Fibroblast of lung (primary cell): ENCODE results near the gene CAPN15. TPM values are rescaled to one million over a fixed set of nuclear protein-coding genes. Genes with fewer than 3 reads are reported as not detected.

Experiments
- DNase-seq, 2 donors: peaks; one replicate each; pipeline versions ENCODE4 v3.0.0 to v3.0.0-alpha.2; 2010; ENCODE audit warnings: low read depth in 2 of 2
- H2AFZ ChIP-seq: 2 replicates; pipeline ENCODE4 v1.5.1; 2012; ENCODE audit warnings: low read length, control low read depth, inconsistent platforms
- H3K27ac ChIP-seq: 2 replicates; pipeline ENCODE4 v1.5.1; 2011; ENCODE audit warnings: low read length, control low read depth; ENCODE audit not compliant: insufficient read depth
- H3K27me3 ChIP-seq: 2 replicates; pipeline ENCODE4 v1.5.1; 2011; ENCODE audit warnings: mild to moderate bottlenecking, low read length; ENCODE audit not compliant: control insufficient read depth, insufficient read depth
- H3K36me3 ChIP-seq: 2 replicates; pipeline ENCODE4 v1.5.1; 2011; ENCODE audit warnings: low read length; ENCODE audit not compliant: control insufficient read depth, insufficient read depth
- H3K4me1 ChIP-seq: 2 replicates; pipeline ENCODE4 v1.5.1; 2011; ENCODE audit warnings: low read length; ENCODE audit not compliant: control insufficient read depth, insufficient read depth; ENCODE audit errors: extremely low read depth
- H3K4me2 ChIP-seq: 2 replicates; pipeline ENCODE4 v1.5.1; 2011; ENCODE audit warnings: low read length, control low read depth; ENCODE audit not compliant: insufficient read depth; ENCODE audit errors: extremely low read depth
- H3K4me3 ChIP-seq, 4 experiments: fragments of 200-600 bp in 1 of 4; sonication (generic) in 1 of 4; replicated peaks in 1 of 4; 2 replicates each; pipeline ENCODE4 v1.5.1; 2011 to 2016; ENCODE audit warnings: low read length in 4 of 4, low read depth in 3 of 4, mild to moderate bottlenecking in 3 of 4, control low read depth in 2 of 4, inconsistent platforms in 1 of 4, mixed read lengths in 1 of 4; ENCODE audit not compliant: insufficient read depth in 1 of 4; ENCODE audit errors: control extremely low read depth in 1 of 4
- H3K79me2 ChIP-seq: 2 replicates; pipeline ENCODE4 v1.5.1; 2012; ENCODE audit warnings: mild to moderate bottlenecking, low read length, inconsistent platforms; ENCODE audit not compliant: control insufficient read depth, insufficient read depth
- H3K9ac ChIP-seq: 2 replicates; pipeline ENCODE4 v1.5.1; 2011; ENCODE audit warnings: mild to moderate bottlenecking, low read length, control low read depth; ENCODE audit not compliant: insufficient read depth
- H3K9me3 ChIP-seq: 2 replicates; pipeline ENCODE4 v1.5.1; 2012; ENCODE audit warnings: low read depth, low read length; ENCODE audit not compliant: control insufficient read depth, insufficient read depth
- H4K20me1 ChIP-seq: 2 replicates; pipeline ENCODE4 v1.5.1; 2011; ENCODE audit warnings: low read length; ENCODE audit not compliant: control insufficient read depth, insufficient read depth; ENCODE audit errors: extremely low read depth
- CTCF ChIP-seq, 2 donors: IDR thresholded peaks in 1 of 2; conservative IDR thresholded peaks in 1 of 2; 1 replicate in 1 of 2; 2 replicates in 1 of 2; pipeline ENCODE4 v1.5.1; 2011 to 2012; ENCODE audit warnings: low read length in 2 of 2, control low read depth in 1 of 2, inconsistent platforms in 1 of 2, low read depth in 1 of 2, mild to moderate bottlenecking in 1 of 2
- EZH2 ChIP-seq: IDR thresholded peaks from 2 replicates; pipeline ENCODE4 v1.5.1; 2012; ENCODE audit warnings: low read length, control low read depth, mild to moderate bottlenecking; ENCODE audit errors: missing control alignments
- polyA plus RNA-seq, 2 donors: library from polyadenylated mRNA; depleted of rRNA in 1 of 2; stranded (reverse) in 1 of 2; unstranded in 1 of 2; fragments of >200 nt; gene quantifications; 2 replicates each; pipeline ENCODE4 v1.2.1, GENCODE V29; 2011 to 2012; ENCODE audit warnings: missing spikeins in 1 of 2
- total RNA-seq: library from RNA; depleted of rRNA; stranded (reverse); fragments of >200 nt; gene quantifications from 2 replicates; pipeline ENCODE4 v1.2.1, GENCODE V29; 2014

CAPN15 gene
- total and polyA plus RNA-seq, 2 donors (not counting 1 experiment from before 2014, with no cell fraction given) = 4.1 to 21.3 TPM

DNA sequence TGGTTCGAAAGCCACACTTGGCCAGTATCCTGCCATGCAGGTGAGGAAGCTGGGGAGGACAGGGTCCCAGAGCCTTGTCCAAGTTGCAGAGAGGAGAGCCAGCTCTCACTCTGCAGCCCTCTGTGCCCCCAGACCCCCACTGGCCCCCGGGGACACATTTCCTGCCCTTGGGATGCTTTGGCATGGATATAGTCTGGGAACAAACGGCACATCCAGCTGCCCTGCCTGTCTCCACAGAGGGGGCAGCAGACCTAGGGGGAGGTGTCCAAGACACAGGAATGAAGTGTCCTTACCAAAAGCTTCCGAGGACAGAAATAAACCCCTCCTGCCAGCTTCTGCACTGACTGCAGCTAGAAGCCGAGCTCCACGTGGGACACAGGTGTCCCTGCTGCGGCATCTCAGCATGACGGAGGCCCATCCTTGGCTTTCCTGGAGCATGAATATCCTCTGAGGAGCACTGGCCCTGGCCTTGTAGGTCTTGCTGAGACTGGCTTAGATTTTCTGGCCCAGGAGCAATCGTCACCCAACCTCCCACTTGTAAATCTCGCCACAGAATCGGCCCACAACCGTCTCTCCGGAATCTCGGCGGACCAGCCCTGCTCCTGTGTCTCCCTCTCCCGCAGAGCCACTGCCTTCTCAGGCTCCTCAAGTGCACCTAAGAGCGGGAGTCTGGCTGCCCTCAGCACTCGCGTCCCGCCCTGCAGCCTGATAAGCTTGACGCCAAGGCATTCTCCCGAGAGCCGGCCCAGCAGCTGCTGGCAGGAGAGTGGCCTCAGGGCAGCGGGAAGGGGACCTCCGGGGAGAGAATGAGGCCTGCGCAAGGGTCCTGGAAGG, 1.1 kb upstream of the CAPN15 start:
- peaks cover 6% of the 10 kb centered on the region for H3K36me3 ChIP-seq
- H3K27ac ChIP-seq = peak overlapping the region; percentile 90
- no peaks in the 10 kb centered on the region for H3K9me3 ChIP-seq
- peaks cover 14% of the 10 kb centered on the region for H3K4me1 ChIP-seq
- H3K9ac ChIP-seq = peak overlapping the region; percentile 92
- H3K4me3 ChIP-seq = peak overlapping the region; percentile 55 to 86 (median 82)
- no peak overlapping the region for H2AFZ ChIP-seq
- H3K79me2 ChIP-seq = peaks cover 46% of the 10 kb centered on the region
- H3K27me3 ChIP-seq = no peaks in the 10 kb centered on the region
- TF ChIP-seq CTCF (conservative IDR thresholded peaks at IDR 0.05 in 1 of 2, IDR thresholded peaks at IDR 0.05 in 1 of 2; ENCODE audit: low read depth in 1 of 2, low read length in 2 of 2) = no peak
- no peak for TF ChIP-seq EZH2
- peak; percentile 48 to 49 for DNase-seq
- H4K20me1 ChIP-seq = no peaks in the 10 kb centered on the region
- peak overlapping the region; percentile 98 for H3K4me2 ChIP-seq

DNA sequence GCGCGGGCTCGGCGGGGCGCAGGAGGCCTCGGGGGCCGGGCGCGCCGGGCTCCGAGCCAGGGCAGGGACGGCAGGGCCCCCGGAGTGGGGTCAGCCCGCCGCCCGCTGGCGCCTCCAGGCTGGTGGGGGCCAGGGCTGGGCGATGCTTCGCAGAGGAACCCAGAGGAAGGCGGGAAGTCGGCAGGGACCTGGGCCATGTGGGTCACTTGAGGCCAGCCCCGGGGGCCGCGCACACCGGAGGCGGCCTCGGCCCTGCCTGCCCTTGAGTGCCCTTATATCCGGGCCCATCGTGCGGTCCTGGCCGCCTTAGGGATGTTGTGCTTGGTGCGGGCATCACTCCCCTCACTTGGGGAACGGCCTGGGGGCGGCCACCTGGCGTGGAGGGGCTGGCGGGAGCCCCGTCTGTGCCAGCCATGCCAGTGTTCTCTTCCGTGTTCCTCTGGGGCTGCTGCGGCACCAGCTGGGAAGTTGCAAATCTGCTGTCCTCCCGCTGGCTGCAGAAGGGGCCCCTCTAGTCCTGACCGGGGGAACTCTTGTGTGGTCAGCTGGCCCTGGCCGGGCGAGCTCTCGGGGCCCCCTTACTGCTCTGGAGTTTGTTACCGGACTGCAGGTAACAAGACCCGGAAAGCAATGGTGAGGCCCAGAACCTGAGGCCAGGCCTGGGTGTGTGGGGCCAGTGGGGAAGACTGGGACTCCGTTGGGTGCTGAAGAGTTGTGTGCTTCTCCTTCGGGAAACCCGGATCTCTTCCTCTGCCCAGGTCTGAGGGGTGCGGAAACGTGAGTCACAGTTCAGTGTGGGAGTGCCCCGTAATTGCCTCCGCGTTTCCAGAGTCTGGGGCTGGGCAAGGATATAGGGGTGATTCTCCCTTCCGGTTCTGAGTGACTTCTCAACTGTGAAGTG, 849 bp downstream of the CAPN15 start:
- Histone ChIP-seq H3K4me3 (peak overlapping the region; percentile 70 to 91 (median 82)), H3K9ac (peak overlapping the region; percentile 84), H4K20me1 (no peaks in the 10 kb centered on the region), H3K27me3 (no peaks in the 10 kb centered on the region), H3K27ac (peak overlapping the region; percentile 82), H3K36me3 (peaks cover 6% of the 10 kb centered on the region), H3K9me3 (no peaks in the 10 kb centered on the region), H3K4me1 (peaks cover 14% of the 10 kb centered on the region), H2AFZ (no peak overlapping the region), H3K4me2 (peak overlapping the region; percentile 64), H3K79me2 (peaks cover 58% of the 10 kb centered on the region)
- no peak for TF ChIP-seq EZH2
- TF ChIP-seq CTCF (conservative IDR thresholded peaks at IDR 0.05 in 1 of 2, IDR thresholded peaks at IDR 0.05 in 1 of 2; ENCODE audit: low read depth in 1 of 2, low read length in 2 of 2) = no peak
- DNase-seq = peak; percentile 56 to 64

DNA sequence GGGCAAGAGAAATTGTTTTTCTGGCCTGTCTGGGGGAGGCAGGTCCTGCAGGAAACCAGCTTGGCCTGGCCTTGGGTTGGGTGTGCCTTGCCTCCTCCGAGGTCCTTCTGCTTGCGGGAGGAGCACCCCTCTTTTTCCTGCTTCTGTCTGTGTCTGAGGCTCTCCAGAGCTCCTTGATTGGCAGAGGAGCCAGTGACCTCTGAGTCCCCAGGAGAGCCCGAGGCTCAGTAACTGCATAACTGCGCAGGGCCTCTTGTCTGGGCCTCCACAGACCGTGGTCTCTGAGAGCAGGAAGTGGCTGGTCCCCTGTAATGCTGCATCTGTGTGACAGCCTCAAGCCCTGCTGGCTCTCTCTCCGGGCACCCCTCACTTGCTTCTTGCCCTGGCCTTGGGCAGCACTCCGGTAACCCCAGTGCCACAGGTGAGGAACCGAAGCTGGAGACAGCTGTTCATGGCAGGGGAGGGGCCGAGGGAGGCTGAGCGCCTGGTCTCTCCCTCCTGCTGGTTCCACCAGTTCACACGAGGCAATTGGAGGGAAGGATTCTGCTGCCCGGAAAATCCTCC, 1.6 kb downstream of the CAPN15 start:
- Histone ChIP-seq H3K4me2 (peak overlapping the region; percentile 64), H3K9me3 (no peaks in the 10 kb centered on the region), H3K4me3 (peak overlapping the region; percentile 70 to 91 (median 82)), H3K4me1 (peaks cover 14% of the 10 kb centered on the region), H3K27ac (peak overlapping the region; percentile 82), H2AFZ (no peak overlapping the region), H3K36me3 (peaks cover 4% of the 10 kb centered on the region), H3K79me2 (peaks cover 65% of the 10 kb centered on the region), H3K9ac (peak overlapping the region; percentile 84), H3K27me3 (no peaks in the 10 kb centered on the region), H4K20me1 (no peaks in the 10 kb centered on the region)
- DNase-seq = no peak
- no peak for TF ChIP-seq EZH2
- TF ChIP-seq CTCF (conservative IDR thresholded peaks at IDR 0.05 in 1 of 2, IDR thresholded peaks at IDR 0.05 in 1 of 2; ENCODE audit: low read depth in 1 of 2, low read length in 2 of 2) = no peak
